22Rv1 (cell line): Measurements from ENCODE around the gene ZBTB18.

Experiments
- CTCF ChIP-seq: fragments of 450-650 bp; IDR thresholded peaks from 2 replicates; pipeline ENCODE4 v1.5.1; 2017; ENCODE audit warnings: mild to moderate bottlenecking
- ZFX ChIP-seq: fragments of 450-650 bp; IDR thresholded peaks from 2 replicates; pipeline ENCODE4 v1.6.1; 2017; ENCODE audit warnings: antibody characterized with exemption, borderline replicate concordance

- no peak for TF ChIP-seq CTCF
- TF ChIP-seq ZFX: no peak
Observed at GRCh38 chr1:244075247-244075722, 24.2 kb downstream of the ZBTB18 start.
